GM12878 (cell line): ENCODE data around the gene TAF3. TPM values are rescaled to one million over a fixed set of nuclear protein-coding genes. Genes with fewer than 3 reads are reported as not detected.

Source experiments
- ATAC-seq: fragments of 200-7000 bp; cut with Tn5 transposase; 3 replicates; pipeline ENCODE4 v1.9.1; 2020; ENCODE audit warnings: mild to moderate bottlenecking, moderate library complexity
- BruUV-seq: library from RNA; stranded (reverse); fragments of 400-500 nt; replicated peaks from 2 replicates; lab custom pipeline; 2021; lab: Mats Ljungman, UMichigan
- CTCF ChIA-PET: fragments of 300-600 bp; sonication (Branson Sonifier 250); formaldehyde crosslinking; extraction: SDS; loops from one replicate; lab custom pipeline; 2021; ENCODE audit warnings: inconsistent platforms; lab: Yijun Ruan, JAX
- POLR2A ChIA-PET: fragments of 350-600 bp; formaldehyde crosslinking; extraction: SDS; loops from one replicate; lab custom pipeline; 2021; ENCODE audit warnings: inconsistent platforms; lab: Charles Lee
- RAD21 ChIA-PET: fragments of 300-600 bp; sonication (Branson Sonifier 250); formaldehyde crosslinking; loops from one replicate; lab custom pipeline; 2023; ENCODE audit warnings: antibody characterized with exemption; ENCODE audit not compliant: unreplicated experiment; lab: Charles Lee
- SMC1A ChIA-PET: fragments of 300-600 bp; sonication (Branson Sonifier 250); formaldehyde crosslinking; loops from one replicate; lab custom pipeline; 2023; ENCODE audit not compliant: unreplicated experiment, uncharacterized antibody; lab: Charles Lee
- DNase-seq: peaks from one replicate; pipeline ENCODE4 v3.0.0-alpha.2; 2011; ENCODE audit warnings: low read depth, low spot score
- FAIRE-seq: peaks from 3 replicates; lab custom pipeline; 2011; peaks lifted over from hg19 to GRCh38; lab: Jason Lieb, UNC
- H2AFZ ChIP-seq: 2 replicates; pipeline ENCODE4 v1.6.0; 2011; ENCODE audit warnings: low read depth, low read length, control low read depth; ENCODE audit not compliant: control insufficient read depth
- H3K27ac ChIP-seq: 2 replicates; pipeline ENCODE4 v1.5.1; 2011; ENCODE audit warnings: control low read depth; ENCODE audit not compliant: control insufficient read depth, insufficient read depth
- H3K27me3 ChIP-seq, 2 experiments: replicated peaks in 1 of 2; 2 replicates each; pipeline versions ENCODE4 v1.6.0 to v1.6.1; 2011; ENCODE audit warnings: low read length in 1 of 2; ENCODE audit not compliant: control insufficient read depth in 2 of 2, insufficient read depth in 2 of 2
- H3K36me3 ChIP-seq, 2 experiments: 2 replicates each; pipeline ENCODE4 v1.5.1; 2011; ENCODE audit warnings: low read length in 1 of 2; ENCODE audit not compliant: control insufficient read depth in 2 of 2, insufficient read depth in 2 of 2
- H3K4me1 ChIP-seq: 2 replicates; pipeline ENCODE4 v1.6.1; 2011; ENCODE audit warnings: mild to moderate bottlenecking, low read length, moderate library complexity, mixed read lengths; ENCODE audit not compliant: control insufficient read depth, insufficient read depth
- H3K4me2 ChIP-seq: 2 replicates; pipeline ENCODE4 v1.6.0; 2011; ENCODE audit warnings: control low read depth; ENCODE audit not compliant: control insufficient read depth, insufficient read depth
- H3K4me3 ChIP-seq: fragments of 200-600 bp; sonication (generic); 2 replicates; pipeline ENCODE4 v1.5.1; 2016
- H3K79me2 ChIP-seq: 2 replicates; pipeline ENCODE4 v1.6.0; 2011; ENCODE audit warnings: low read length; ENCODE audit not compliant: control insufficient read depth, insufficient read depth
- H3K9ac ChIP-seq: 2 replicates; pipeline ENCODE4 v1.8.0; 2011; ENCODE audit warnings: low read length, control low read depth, mixed read lengths; ENCODE audit not compliant: control insufficient read depth, insufficient read depth
- H3K9me3 ChIP-seq: replicated peaks from 3 replicates; pipeline ENCODE4 v1.5.1; 2011; ENCODE audit warnings: mild to moderate bottlenecking, low read length; ENCODE audit not compliant: control insufficient read depth, insufficient read depth
- H4K20me1 ChIP-seq: 2 replicates; pipeline ENCODE4 v1.6.0; 2011; ENCODE audit not compliant: control insufficient read depth, insufficient read depth
- BHLHE40 ChIP-seq, 2 experiments: fragments of 450-650 bp in 1 of 2; IDR thresholded peaks; 2 replicates each; pipeline ENCODE4 v1.6.1; 2011 to 2017; ENCODE audit warnings: low read depth in 2 of 2, borderline replicate concordance in 1 of 2, improper control_type of control experiment in 1 of 2, low read length in 1 of 2, mild to moderate bottlenecking in 1 of 2
- EED ChIP-seq: sonication (generic); IDR thresholded peaks from 2 replicates; pipeline ENCODE4 v1.6.1; 2016; ENCODE audit warnings: antibody characterized with exemption, low read depth
- MEF2A ChIP-seq: IDR thresholded peaks from 2 replicates; pipeline ENCODE4 v1.6.1; 2011; ENCODE audit warnings: low read depth, mild to moderate bottlenecking, low read length, moderate library complexity; ENCODE audit not compliant: insufficient read depth
- NFIC ChIP-seq: IDR thresholded peaks from 2 replicates; pipeline ENCODE4 v1.6.1; 2012; ENCODE audit warnings: low read depth, mild to moderate bottlenecking, inconsistent platforms, low read length, moderate library complexity
- NR2F1 ChIP-seq: fragments of 450-650 bp; conservative IDR thresholded peaks from 2 replicates; pipeline ENCODE4 v1.6.1; 2017; ENCODE audit warnings: mild to moderate bottlenecking
- RFX5 ChIP-seq: IDR thresholded peaks from 2 replicates; pipeline ENCODE4 v1.6.1; 2011; ENCODE audit warnings: low read depth, low read length, improper control_type of control experiment
- SIX5 ChIP-seq: IDR thresholded peaks from 2 replicates; pipeline ENCODE4 v1.6.1; 2011; ENCODE audit warnings: mild to moderate bottlenecking, low read depth, low read length, moderate library complexity; ENCODE audit not compliant: severe bottlenecking
- SUZ12 ChIP-seq: fragments of 200-600 bp; sonication (generic); IDR thresholded peaks from one replicate; pipeline ENCODE4 v1.6.1; 2018; ENCODE audit warnings: antibody characterized with exemption, mild to moderate bottlenecking; ENCODE audit not compliant: unreplicated experiment
- WGBS: methylation state at CpG from one replicate; pipeline ENCODE4 v1.1.6; 2016; ENCODE audit warnings: low lambda C conversion rate; ENCODE audit not compliant: insufficient replicate concordance, insufficient coverage; ENCODE audit errors: missing lambda C conversion rate; 5-methylcytosine and 5-hydroxymethylcytosine counted together
- in situ Hi-C: fragments of 300-500 bp; cut with MboI; formaldehyde crosslinking; loops from 9 replicates; pipeline ENCODE4 v1.14.3; 2018; ENCODE audit warnings: mixed read lengths
- intact Hi-C: fragments of 100-400 bp; cut with micrococcal nuclease; formaldehyde crosslinking; loops from one replicate; pipeline ENCODE4 v1.14.2; 2022; ENCODE audit not compliant: unreplicated experiment
- polyA plus RNA-seq, 11 experiments: library from polyadenylated mRNA; depleted of rRNA in 4 of 11; unstranded in 6 of 11; stranded (reverse) in 5 of 11; fragments of >200 nt; fragmentation: Nextera tagmentation in 4 of 11; fragmentation: Illumina TruSeq in 1 of 11; extraction: Ambion mirVana in 4 of 11; extraction: Trizol in 1 of 11; gene quantifications; 1 replicate in 1 of 11; 2 replicates in 10 of 11; pipeline versions ENCODE4 v1.2.1 to v1.2.3, GENCODE V29; 2011 to 2016; ENCODE audit warnings: inconsistent platforms in 2 of 11, missing spikeins in 2 of 11, low read depth in 1 of 11
- total RNA-seq, 4 experiments: library from RNA; depleted of rRNA in 3 of 4; stranded (reverse); fragments of >200 nt in 3 of 4; fragmentation: Illumina TruSeq in 1 of 4; extraction: Trizol in 1 of 4; gene quantifications; 2 replicates each; pipeline versions ENCODE4 v1.2.1 to v1.2.3, GENCODE V29; 2013 to 2021
- TF ChIP-seq, protein P1 (sequence below): fragments of 450-650 bp; IDR thresholded peaks from 2 replicates; pipeline ENCODE4 v1.6.1; 2016; ENCODE audit warnings: mild to moderate bottlenecking
- TF ChIP-seq, protein P2 (sequence below): fragments of 450-650 bp; IDR thresholded peaks from 2 replicates; pipeline ENCODE4 v1.6.1; 2017; ENCODE audit warnings: antibody characterized with exemption, mild to moderate bottlenecking, moderate library complexity
- TF ChIP-seq, protein P3 (sequence below): IDR thresholded peaks from 2 replicates; pipeline ENCODE4 v1.6.1; 2011; ENCODE audit warnings: borderline replicate concordance, low read depth, mild to moderate bottlenecking, moderate library complexity, low read length; ENCODE audit not compliant: insufficient read depth, poor library complexity, severe bottlenecking
- TF ChIP-seq, protein P4 (sequence below): IDR thresholded peaks from 2 replicates; pipeline ENCODE4 v1.6.1; 2011; ENCODE audit warnings: borderline replicate concordance, low read depth, mild to moderate bottlenecking, moderate library complexity, mixed read lengths, low read length; ENCODE audit not compliant: insufficient read depth; ENCODE audit errors: extremely low read length
- TF ChIP-seq, protein P5 (sequence below): IDR thresholded peaks from 2 replicates; pipeline ENCODE4 v1.6.1; 2012; ENCODE audit warnings: low read length, inconsistent platforms

The TAF3 gene
- total and polyA plus RNA-seq, 10 of the 15 experiments (the other 5 are each of a cell fraction or from before 2014, with no cell fraction given): 2.0 to 10.1 (median 3.7) TPM

DNA sequence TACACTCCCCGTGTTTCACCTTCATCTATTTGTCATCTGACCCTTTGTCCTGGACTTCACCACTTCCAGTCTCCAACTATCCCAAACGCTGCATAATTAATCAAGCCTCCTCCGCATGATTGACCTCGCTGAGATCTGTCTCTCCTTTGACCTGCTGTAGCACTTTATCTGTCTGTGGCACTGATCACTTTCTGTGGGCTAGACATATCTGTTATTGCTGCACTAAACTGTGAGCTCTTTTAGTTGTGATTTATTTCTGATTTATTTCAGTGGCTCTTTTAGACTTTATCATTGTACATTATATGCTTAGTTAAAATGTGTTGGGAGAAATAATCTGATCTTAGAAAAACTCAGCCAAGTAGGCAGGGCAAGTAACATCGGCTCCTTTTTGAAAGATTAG, 144.3 kb downstream of the TAF3 start (continued):
- TF ChIP-seq, protein P1, sequence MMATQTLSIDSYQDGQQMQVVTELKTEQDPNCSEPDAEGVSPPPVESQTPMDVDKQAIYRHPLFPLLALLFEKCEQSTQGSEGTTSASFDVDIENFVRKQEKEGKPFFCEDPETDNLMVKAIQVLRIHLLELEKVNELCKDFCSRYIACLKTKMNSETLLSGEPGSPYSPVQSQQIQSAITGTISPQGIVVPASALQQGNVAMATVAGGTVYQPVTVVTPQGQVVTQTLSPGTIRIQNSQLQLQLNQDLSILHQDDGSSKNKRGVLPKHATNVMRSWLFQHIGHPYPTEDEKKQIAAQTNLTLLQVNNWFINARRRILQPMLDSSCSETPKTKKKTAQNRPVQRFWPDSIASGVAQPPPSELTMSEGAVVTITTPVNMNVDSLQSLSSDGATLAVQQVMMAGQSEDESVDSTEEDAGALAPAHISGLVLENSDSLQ: no peak
- TF ChIP-seq SIX5: no peak
- TF ChIP-seq MEF2A: no peak
- TF ChIP-seq, protein P2, sequence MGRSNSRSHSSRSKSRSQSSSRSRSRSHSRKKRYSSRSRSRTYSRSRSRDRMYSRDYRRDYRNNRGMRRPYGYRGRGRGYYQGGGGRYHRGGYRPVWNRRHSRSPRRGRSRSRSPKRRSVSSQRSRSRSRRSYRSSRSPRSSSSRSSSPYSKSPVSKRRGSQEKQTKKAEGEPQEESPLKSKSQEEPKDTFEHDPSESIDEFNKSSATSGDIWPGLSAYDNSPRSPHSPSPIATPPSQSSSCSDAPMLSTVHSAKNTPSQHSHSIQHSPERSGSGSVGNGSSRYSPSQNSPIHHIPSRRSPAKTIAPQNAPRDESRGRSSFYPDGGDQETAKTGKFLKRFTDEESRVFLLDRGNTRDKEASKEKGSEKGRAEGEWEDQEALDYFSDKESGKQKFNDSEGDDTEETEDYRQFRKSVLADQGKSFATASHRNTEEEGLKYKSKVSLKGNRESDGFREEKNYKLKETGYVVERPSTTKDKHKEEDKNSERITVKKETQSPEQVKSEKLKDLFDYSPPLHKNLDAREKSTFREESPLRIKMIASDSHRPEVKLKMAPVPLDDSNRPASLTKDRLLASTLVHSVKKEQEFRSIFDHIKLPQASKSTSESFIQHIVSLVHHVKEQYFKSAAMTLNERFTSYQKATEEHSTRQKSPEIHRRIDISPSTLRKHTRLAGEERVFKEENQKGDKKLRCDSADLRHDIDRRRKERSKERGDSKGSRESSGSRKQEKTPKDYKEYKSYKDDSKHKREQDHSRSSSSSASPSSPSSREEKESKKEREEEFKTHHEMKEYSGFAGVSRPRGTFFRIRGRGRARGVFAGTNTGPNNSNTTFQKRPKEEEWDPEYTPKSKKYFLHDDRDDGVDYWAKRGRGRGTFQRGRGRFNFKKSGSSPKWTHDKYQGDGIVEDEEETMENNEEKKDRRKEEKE: no peak

DNA sequence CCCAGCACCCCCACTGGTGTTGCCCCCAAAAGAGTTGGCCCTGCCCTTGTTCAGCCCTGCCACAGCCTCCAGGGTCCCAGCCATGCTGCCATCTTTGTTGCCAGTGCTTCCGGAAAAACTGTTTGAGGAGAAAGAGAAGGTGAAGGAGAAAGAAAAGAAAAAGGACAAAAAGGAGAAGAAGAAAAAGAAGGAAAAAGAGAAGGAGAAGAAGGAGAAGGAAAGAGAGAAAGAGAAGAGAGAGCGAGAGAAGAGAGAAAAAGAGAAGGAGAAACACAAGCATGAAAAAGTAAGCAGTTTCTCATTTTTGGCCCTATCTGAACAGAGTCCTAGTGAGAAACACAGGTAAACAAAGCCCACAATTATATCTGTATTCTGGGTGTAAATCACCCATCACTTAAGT, 147.2 kb downstream of the TAF3 start:
- no peaks in the 10 kb centered on the region for H3K9me3 ChIP-seq
- ChIA-PET SMC1A (no interaction called here), RAD21 (no interaction called here), CTCF (no interaction called here), POLR2A (no interaction called here)
- 78% methylated on average over 2 of the region's 2 CpGs for WGBS
- H3K27me3 ChIP-seq: no peaks in the 10 kb centered on the region
- H4K20me1 ChIP-seq: no peaks in the 10 kb centered on the region
- ATAC-seq (no peak), DNase-seq (no peak), FAIRE-seq (no peak)
- H3K36me3 ChIP-seq: peaks cover 0 to 5% of the 10 kb centered on the region in 2 experiments; a peak in 3 of 4 replicates
- BruUV-seq: no TSS peak
- intact Hi-C loops: no loop called here
- no peaks in the 10 kb centered on the region for H3K79me2 ChIP-seq
- H3K9ac ChIP-seq: no peak overlapping the region
- in situ Hi-C loops: no loop called here
- H3K4me1 ChIP-seq: no peaks in the 10 kb centered on the region
- no peak overlapping the region for H3K4me2 ChIP-seq
- no peak overlapping the region for H3K4me3 ChIP-seq
- no peak overlapping the region for H3K27ac ChIP-seq
- H2AFZ ChIP-seq: no peak overlapping the region
- TF ChIP-seq NFIC: no peak
- no peak for TF ChIP-seq SUZ12
- TF ChIP-seq, protein P3, sequence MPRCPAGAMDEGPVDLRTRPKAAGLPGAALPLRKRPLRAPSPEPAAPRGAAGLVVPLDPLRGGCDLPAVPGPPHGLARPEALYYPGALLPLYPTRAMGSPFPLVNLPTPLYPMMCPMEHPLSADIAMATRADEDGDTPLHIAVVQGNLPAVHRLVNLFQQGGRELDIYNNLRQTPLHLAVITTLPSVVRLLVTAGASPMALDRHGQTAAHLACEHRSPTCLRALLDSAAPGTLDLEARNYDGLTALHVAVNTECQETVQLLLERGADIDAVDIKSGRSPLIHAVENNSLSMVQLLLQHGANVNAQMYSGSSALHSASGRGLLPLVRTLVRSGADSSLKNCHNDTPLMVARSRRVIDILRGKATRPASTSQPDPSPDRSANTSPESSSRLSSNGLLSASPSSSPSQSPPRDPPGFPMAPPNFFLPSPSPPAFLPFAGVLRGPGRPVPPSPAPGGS: no peak
- TF ChIP-seq, protein P4, sequence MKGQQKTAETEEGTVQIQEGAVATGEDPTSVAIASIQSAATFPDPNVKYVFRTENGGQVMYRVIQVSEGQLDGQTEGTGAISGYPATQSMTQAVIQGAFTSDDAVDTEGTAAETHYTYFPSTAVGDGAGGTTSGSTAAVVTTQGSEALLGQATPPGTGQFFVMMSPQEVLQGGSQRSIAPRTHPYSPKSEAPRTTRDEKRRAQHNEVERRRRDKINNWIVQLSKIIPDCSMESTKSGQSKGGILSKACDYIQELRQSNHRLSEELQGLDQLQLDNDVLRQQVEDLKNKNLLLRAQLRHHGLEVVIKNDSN: no peak
- TF ChIP-seq NR2F1: no peak
- no peak for TF ChIP-seq BHLHE40 (IDR thresholded peaks at IDR 0.05; ENCODE audit: borderline replicate concordance in 1 of 2, low read depth in 2 of 2, low read length in 1 of 2)
- TF ChIP-seq EED: no peak
- TF ChIP-seq, protein P5, sequence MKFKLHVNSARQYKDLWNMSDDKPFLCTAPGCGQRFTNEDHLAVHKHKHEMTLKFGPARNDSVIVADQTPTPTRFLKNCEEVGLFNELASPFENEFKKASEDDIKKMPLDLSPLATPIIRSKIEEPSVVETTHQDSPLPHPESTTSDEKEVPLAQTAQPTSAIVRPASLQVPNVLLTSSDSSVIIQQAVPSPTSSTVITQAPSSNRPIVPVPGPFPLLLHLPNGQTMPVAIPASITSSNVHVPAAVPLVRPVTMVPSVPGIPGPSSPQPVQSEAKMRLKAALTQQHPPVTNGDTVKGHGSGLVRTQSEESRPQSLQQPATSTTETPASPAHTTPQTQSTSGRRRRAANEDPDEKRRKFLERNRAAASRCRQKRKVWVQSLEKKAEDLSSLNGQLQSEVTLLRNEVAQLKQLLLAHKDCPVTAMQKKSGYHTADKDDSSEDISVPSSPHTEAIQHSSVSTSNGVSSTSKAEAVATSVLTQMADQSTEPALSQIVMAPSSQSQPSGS: no peak
- no peak for TF ChIP-seq RFX5
